ENCODE measurements around the gene ATF4.

ATF4 gene

GRCh38 chr22:39556970-39557841, 36.8 kb downstream of the ATF4 start:
- FAIRE-seq: peak; percentile 20
- DNase-seq (ENCODE audit: low spot score): peak; percentile 74

DNA sequence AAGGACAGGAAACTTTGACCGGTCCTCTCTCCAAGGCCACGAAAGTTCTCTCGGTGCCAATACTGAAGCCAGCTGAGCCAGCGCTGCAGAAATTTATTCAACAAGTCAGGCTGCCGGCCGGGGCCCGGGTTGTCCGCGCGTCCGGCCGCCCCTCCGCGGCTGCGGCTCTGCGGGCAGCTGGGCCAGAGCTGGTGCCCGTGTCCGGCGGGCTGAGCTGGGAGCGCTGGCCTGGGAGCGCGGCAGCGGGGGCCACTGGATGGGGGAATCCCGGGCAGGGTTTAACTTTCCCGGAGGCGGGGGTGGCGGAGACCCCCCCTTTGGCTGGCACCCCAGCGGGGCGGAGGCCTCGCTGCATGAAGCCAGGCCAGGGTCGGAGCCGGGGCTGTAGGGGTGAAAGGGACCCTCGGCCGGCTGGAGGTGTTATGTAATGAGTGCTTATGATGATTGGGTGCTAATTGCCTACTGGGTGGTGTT, 37.9 kb downstream of the ATF4 start:
- FAIRE-seq (no peak), DNase-seq (ENCODE audit: low spot score) (no peak)

GRCh38 chr22:39558950-39559349, 38.6 kb downstream of the ATF4 start:
- no peak for FAIRE-seq

DNA sequence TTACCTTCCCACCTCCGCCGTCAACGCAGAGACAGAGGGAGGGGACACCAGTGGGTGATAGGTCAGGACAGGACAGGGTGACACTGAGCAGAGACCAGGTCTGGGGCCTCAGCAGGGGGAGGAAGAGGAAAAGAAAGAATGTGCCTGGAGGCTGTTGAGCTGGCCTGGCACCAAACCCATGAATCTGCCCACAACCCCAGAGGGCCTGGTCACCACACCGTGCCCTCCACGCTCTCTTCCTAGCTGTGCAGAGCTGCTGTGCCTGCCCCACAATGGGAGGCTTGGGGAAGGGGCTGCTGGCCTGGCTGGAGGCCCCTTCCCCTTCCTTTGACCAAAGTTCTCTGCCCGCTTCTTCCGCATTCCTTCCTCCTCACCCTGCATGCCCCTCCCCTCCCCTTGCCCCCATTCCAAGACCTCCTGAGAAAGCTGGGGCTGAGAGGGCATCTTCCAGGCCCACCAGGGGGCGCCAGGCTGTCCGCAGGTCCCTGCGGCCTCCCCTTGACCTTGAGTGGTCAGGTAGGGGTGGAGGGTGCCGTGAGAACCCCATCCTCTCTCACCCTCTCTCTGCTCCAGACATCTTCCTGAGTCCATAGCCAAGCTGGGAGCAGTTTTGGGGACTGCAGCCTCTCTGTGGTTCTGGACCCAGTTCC, 39.2 kb downstream of the ATF4 start:
- DNase-seq (ENCODE audit: low spot score) (no peak), FAIRE-seq (no peak)

More at GRCh38 chr22:39558950-39559349, 38.6 kb downstream of the ATF4 start:
- DNase-seq (ENCODE audit: low spot score): no peak

DNA sequence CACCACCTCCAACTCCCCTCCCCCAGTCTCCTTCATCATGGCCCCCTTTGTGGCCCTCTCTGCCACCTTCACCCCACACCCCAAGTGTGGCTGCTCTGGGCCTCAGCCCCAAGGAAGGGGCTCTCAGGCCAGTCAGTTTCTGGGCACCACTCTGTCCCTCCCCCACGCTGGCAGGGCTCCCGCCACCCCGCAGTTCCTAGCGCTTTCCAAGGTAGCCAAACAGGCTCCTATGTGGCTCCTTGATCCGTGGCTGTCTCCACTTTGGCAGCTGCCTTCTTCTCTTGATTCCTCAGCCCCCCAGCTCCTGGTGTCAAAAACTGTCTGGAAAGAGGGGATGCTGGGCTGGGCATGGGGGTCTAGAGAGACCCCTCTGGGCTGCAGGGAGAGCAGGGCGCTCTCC, 39.8 kb downstream of the ATF4 start:
- FAIRE-seq (no peak), DNase-seq (ENCODE audit: low spot score) (no peak)

DNA sequence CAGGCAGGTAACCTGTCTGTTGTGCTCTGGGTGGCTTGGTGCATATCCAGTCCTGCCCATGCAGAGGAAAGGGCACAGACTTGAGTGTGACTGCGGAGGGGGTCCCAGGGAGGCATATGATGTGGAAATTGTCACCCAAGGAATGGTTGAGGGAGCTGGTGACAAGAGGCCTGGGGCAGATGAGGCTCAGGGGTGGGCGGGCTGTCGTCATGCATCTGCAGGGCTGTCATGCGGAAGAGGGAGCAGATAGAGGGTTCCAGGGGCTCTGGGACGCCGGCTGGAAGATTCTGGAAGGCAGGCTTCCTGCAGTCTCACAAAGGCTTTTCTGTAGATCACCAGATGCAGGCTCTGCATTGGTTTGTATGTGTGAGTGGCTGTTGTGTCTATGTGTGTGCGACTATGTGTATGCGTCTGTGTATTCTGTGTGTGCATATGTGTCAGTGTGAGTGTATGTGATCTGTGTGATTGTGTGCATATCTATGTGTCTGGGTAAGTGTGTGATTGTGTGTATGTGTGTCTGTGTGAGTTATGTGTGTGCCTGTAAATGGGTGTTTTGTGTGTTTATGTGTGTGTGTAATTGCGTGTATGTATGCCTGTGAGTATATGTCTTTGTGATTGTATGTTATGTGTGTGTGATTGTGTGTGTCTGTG, 42.6 kb downstream of the ATF4 start:
- DNase-seq (ENCODE audit: low spot score) (no peak), FAIRE-seq (peak; percentile 82)

GRCh38 chr22:39563571-39564428, 43.4 kb downstream of the ATF4 start:
- peak; percentile 99 for FAIRE-seq

GRCh38 chr22:39565414-39565944, 45.1 kb downstream of the ATF4 start:
- DNase-seq (ENCODE audit: low spot score): no peak
- peak; percentile 100 for FAIRE-seq

More at GRCh38 chr22:39563571-39564428, 43.4 kb downstream of the ATF4 start:
- DNase-seq (ENCODE audit: low spot score): no peak

- peak; percentile 73 for FAIRE-seq
- DNase-seq (ENCODE audit: low spot score): no peak
These were observed 47.0 kb downstream of the ATF4 start for GRCh38 chr22:39567135-39567946.

GRCh38 chr22:39568278-39568981, 48.1 kb downstream of the ATF4 start:
- FAIRE-seq (no peak), DNase-seq (ENCODE audit: low spot score) (no peak)

- peak; percentile 44 for FAIRE-seq
These were observed 48.7 kb downstream of the ATF4 start for GRCh38 chr22:39569066-39569465.

DNA sequence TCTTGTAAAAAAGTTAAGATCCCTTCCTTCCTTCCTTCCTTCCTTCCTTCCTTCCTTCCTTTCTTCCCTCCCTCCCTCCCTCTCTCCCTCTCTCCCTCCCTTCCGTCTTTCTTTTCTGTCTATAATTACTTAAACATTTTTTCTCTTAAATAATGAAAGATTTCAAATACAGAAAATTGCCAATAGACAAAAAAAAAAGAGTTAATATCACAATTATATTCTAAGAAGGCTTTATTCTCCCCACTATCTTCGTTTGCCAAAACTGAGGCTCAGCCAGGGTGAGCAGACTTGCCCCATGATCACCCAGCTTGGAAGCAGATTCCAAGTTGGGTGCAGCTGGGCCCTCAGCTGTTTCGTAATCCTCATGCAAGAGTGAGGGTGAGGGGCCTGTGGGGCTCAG, 49.9 kb downstream of the ATF4 start:
- DNase-seq (ENCODE audit: low spot score): no peak
- no peak for FAIRE-seq

More at GRCh38 chr22:39569066-39569465, 48.7 kb downstream of the ATF4 start:
- DNase-seq (ENCODE audit: low spot score): no peak

GRCh38 chr22:39570665-39571064, 50.3 kb downstream of the ATF4 start, which contains the start of gene CACNA1I:
Gene CACNA1I, plus strand, starts transcription at chr22:39570753. Its CDS starts 0 bp downstream, at chr22:39570753.
- FAIRE-seq: no peak
- no peak for DNase-seq (ENCODE audit: low spot score)

- peak; percentile 40 for FAIRE-seq
- no peak for DNase-seq (ENCODE audit: low spot score)
These were observed 51.2 kb downstream of the ATF4 start for GRCh38 chr22:39571538-39571937.
